Urinary bladder (tissue), 4 donors: ENCODE results near the gene DSTN. TPM values are rescaled to one million over a fixed set of nuclear protein-coding genes. Genes with fewer than 3 reads are reported as not detected.

Experiments used
- DNase-seq: peaks from one replicate; pipeline ENCODE4 v3.0.0-alpha.2; 2015; ENCODE audit errors: extremely low spot score
- H3K27ac ChIP-seq: one replicate; pipeline ENCODE4 v1.5.1; 2013; ENCODE audit warnings: low read depth, mild to moderate bottlenecking, moderate library complexity
- H3K36me3 ChIP-seq: one replicate; pipeline ENCODE4 v1.6.1; 2013; ENCODE audit warnings: mild to moderate bottlenecking, moderate library complexity; ENCODE audit not compliant: insufficient read depth
- H3K4me1 ChIP-seq: one replicate; pipeline ENCODE4 v1.6.1; 2013; ENCODE audit warnings: mild to moderate bottlenecking, moderate library complexity; ENCODE audit not compliant: insufficient read depth
- H3K4me3 ChIP-seq: one replicate; pipeline ENCODE4 v1.5.1; 2013; ENCODE audit warnings: low read depth, low read length
- WGBS: extraction: QIAGEN DNeasy Blood & Tissue Kit; methylation state at CpG from one replicate; pipeline ENCODE4 v1.1.7; 2013; 5-methylcytosine and 5-hydroxymethylcytosine counted together
- polyA plus RNA-seq: library from polyadenylated mRNA; stranded (reverse); fragments of 200-250 nt; gene quantifications from one replicate; pipeline ENCODE4 v1.2.3, GENCODE V29; 2013
- total RNA-seq: library from RNA; depleted of rRNA; stranded (reverse); fragments of >200 nt; gene quantifications from one replicate; pipeline ENCODE4 v1.2.3, GENCODE V29; 2014
- donor health status: healthy with polysubstance abuse.
- donor health status: healthy.

The DSTN gene
- total and polyA plus RNA-seq, 2 donors: 589 to 2,115 TPM

DNA sequence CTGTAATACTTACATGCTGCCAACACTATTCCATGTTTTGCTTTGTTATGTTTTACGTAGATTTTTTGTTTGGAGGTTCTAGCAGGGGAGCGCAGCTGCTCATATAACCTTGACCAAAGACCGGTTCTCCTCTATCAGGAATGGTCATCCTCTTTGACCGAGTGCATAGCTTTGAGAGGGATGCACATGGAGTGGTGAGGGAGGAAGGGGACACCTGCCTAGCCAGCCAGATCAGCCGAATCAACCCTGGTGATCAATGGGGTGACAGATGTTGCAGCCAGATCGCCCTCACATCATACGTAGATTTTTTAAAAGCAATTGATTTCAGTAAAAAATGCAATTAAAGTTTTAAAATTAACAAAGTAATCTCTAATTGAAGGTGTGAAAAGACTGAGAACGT lies 6.3 kb downstream of the DSTN start:
- Histone ChIP-seq H3K4me1 (no peaks in the 10 kb centered on the region), H3K4me3 (no peak overlapping the region), H3K36me3 (no peaks in the 10 kb centered on the region), H3K27ac (no peak overlapping the region)
- WGBS: 47% methylated on average over 8 of the region's 8 CpGs
- no peak for DNase-seq

DNA sequence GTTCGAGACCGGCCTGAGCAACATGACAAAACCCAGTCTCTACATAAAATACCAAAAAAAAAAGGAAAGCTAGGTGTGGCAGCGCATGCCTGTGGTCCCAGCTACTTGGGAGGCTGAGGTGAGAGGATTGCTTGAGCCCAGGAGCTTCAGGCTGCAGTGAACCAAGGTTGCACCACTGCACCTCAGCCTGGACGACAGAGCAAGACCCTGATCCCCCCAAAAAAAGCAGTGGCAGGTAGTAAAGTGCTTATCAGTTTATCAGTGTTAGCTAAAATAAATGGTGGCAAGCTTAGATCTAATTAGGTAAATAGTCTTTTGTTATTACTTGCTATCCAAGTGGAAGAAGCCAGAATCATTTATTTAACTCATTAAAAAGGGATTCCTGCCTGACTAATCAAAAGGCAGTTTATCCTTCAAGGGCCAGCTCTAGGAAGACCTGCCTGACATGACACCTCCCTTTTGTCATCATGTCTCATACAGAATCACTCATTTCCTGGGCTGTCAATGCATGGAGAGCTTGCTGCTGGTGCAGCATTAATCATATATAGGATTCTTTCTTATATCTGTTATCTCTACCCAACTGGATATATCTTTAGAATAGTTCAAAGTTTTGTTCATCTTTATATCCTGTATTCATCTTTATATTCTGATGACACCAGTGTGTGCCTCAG lies 9.6 kb downstream of the DSTN start:
- Histone ChIP-seq H3K4me1 (no peaks in the 10 kb centered on the region), H3K4me3 (no peak overlapping the region), H3K36me3 (no peaks in the 10 kb centered on the region), H3K27ac (no peak overlapping the region)
- WGBS: 71% methylated on average over 4 of the region's 4 CpGs
- DNase-seq: no peak

DNA sequence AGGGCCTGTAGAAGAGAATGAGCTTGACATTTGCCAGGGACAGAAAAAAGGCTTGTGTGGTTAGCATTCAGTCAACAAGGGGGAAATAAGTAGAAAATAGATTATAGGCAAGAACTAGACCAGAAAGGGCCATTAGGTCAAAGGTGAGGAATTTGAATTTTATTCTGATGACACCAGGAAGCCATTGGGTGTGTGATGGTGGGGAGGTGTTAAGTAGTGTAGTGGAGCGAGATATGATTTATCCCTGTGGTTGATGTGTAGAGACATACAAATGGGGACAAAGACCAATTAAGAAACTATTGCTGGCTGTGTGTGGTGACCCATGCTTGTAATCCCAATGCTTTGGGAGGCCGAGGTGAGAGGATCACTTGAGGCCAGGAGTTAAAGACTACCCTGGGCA lies 11.0 kb downstream of the DSTN start:
- Histone ChIP-seq H3K36me3 (no peaks in the 10 kb centered on the region), H3K4me1 (no peaks in the 10 kb centered on the region), H3K27ac (no peak overlapping the region), H3K4me3 (no peak overlapping the region)
- DNase-seq: no peak
- 84% methylated on average over 2 of the region's 2 CpGs for WGBS

DNA sequence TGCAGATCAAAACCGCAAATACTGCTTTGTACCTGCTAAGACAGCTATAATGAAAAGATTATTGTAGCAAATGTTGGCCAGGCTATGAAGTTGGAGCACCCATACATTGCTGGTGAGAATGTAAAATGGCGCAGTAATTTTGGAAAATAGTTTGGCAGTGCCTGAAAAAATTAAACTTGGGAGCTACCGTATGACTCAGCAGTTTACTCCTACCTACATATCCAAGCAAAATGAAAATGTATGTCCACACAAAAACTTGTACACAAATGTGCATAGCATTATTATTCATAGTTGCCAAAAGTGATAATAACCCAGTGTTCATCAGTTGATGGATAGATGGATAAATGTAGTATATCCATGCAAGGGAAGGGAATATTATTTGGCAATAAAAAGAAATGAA lies 13.3 kb downstream of the DSTN start:
- no peak for DNase-seq
- peaks cover 2% of the 10 kb centered on the region for H3K4me1 ChIP-seq
- no peak overlapping the region for H3K27ac ChIP-seq
- no peak overlapping the region for H3K4me3 ChIP-seq
- H3K36me3 ChIP-seq: no peaks in the 10 kb centered on the region
- 82% methylated on average over 3 of the region's 3 CpGs for WGBS

DNA sequence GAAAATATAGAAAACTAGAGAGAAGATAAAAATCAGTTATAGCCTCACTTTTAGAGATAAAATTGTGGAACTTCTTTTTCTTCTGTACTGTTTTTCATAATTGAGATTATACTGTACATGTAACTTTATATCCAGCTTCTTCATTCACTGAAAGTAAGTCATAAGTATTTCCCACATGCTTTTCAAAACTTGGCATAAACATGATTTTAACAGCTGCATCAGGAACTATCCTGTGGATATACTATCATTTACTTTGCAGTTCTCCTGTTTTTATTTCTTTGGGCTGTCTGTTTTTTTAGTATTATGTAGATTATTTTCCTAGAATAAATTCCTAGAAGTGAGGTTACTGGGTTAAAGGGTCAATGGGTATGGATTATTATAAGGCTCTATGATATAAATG lies 14.8 kb downstream of the DSTN start:
- Histone ChIP-seq H3K4me1 (peaks cover 2% of the 10 kb centered on the region), H3K4me3 (no peak overlapping the region), H3K27ac (no peak overlapping the region), H3K36me3 (no peaks in the 10 kb centered on the region)
- no peak for DNase-seq

DNA sequence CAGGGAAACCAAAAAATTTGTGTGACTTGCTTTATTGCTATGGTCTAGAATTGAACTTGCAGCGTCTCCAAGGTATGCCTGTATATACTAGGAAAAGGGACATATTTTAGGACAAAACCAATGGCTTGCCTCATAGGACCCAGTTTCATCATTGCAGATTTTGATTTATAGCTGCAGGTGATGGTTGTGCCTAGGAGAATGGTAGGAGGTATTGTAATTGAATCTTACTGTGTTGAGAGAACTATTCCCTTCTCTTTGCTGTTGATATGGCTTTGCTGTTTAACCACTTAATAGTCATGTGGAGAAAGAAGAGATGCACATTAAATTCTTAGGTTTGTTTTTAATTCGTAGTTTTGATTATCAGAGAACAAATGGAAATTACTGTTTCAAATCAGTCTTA lies 16.4 kb downstream of the DSTN start:
- Histone ChIP-seq H3K27ac (no peak overlapping the region), H3K4me1 (peaks cover 2% of the 10 kb centered on the region), H3K36me3 (no peaks in the 10 kb centered on the region), H3K4me3 (no peak overlapping the region)
- 54% methylated on average over 2 of the region's 2 CpGs for WGBS
- DNase-seq: no peak

DNA sequence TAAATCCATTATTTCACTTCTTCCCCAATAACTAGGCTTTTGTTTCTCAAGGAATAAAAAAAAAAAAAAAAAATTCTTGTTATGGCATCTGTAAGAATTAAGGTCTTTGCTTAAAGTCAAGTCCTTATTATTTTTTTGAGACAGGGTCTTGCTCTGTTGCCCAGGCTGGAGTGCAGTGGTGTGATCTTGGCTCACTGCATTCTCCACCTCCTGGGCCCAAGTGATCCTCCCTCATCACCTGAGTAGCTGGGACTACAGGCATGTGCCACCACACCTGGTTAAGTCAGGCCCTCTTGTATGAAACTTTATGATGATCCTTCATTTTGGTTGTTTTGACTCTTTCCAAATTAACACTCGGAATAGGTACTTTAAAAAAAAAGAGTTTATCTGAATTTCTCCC lies 17.3 kb downstream of the DSTN start:
- Histone ChIP-seq H3K36me3 (no peaks in the 10 kb centered on the region), H3K4me1 (peaks cover 2% of the 10 kb centered on the region), H3K27ac (no peak overlapping the region), H3K4me3 (no peak overlapping the region)
- 64% methylated on average over 1 of the region's 1 CpG for WGBS
- no peak for DNase-seq

DNA sequence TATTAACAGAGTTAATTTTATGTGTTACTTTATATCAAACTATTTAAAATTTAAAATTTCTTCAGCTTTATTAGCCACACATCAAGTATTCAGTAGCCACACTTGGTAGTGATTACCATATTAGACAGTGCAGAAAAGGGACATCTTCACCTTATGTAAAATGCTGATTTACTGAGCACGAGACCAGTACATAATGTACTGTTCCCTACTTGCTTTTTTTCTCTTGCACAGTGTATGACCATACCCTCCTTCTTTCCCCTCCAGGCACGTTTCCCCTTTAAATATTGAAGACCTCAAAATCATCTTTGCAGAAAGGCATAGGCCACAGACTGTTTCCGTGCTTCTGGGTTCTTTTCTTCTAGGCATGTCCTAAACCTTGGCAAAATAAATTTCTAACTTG lies 17.9 kb downstream of the DSTN start:
- Histone ChIP-seq H3K36me3 (no peaks in the 10 kb centered on the region), H3K4me3 (no peak overlapping the region), H3K27ac (no peak overlapping the region), H3K4me1 (peaks cover 2% of the 10 kb centered on the region)
- no peak for DNase-seq
- WGBS: 57% methylated on average over 3 of the region's 3 CpGs

DNA sequence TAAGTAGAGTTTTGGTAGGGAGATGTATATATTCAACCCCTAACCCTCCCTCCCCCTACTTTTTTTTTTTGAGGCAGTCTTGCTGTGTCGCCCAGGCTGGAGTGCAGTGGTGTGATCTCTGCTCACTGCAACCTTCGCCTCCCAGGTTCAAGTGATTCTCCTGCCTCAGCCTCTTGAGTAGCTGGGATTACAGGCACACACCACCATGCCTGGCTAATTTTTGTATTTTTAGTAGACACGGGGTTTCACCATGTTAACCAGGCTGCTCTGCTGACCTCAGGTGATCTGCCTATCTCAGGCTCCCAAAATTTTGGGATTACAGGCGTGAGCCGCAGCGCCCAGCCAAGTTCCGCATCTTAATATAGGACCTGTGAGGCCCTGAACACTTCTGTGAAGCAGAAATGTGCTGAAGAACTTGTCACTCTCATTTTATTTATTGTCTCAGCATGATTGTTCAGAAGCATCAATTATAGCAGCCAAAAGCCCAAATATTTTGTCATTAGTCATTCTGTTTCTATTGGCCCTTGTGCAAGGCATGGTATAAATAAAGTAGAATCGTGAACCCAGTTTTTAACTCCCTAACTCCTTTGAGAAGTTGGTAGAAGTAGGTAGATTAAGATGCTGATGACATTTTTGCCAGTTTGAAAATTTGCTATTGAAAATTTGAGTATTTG lies 19.4 kb downstream of the DSTN start:
- WGBS: 62% methylated on average over 8 of the region's 8 CpGs
- no peak for DNase-seq
- Histone ChIP-seq H3K4me3 (no peak overlapping the region), H3K4me1 (peaks cover 2% of the 10 kb centered on the region), H3K27ac (no peak overlapping the region), H3K36me3 (no peaks in the 10 kb centered on the region)

DNA sequence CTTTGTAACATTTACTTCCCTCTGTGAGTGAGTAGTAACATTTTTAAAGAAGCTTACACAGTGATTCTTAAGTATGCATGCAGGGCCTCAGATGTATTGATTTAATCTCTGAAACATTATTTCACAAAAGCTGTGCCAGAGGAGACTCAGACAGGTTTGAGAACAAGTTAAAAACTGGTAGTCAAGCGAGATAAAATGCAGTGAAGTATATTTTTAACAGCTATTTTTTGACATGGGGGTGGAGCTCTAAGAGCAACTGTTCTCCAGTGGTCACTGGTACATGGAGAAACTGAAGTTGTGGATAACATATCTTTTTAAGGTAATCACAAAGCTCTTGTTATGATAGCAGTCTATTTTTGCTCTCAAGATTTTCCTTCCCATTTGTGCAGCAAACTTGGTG lies 20.4 kb downstream of the DSTN start:
- Histone ChIP-seq H3K4me1 (peaks cover 2% of the 10 kb centered on the region), H3K27ac (no peak overlapping the region), H3K4me3 (no peak overlapping the region), H3K36me3 (no peaks in the 10 kb centered on the region)
- 22% methylated on average over 1 of the region's 1 CpG for WGBS
- DNase-seq: no peak

DNA sequence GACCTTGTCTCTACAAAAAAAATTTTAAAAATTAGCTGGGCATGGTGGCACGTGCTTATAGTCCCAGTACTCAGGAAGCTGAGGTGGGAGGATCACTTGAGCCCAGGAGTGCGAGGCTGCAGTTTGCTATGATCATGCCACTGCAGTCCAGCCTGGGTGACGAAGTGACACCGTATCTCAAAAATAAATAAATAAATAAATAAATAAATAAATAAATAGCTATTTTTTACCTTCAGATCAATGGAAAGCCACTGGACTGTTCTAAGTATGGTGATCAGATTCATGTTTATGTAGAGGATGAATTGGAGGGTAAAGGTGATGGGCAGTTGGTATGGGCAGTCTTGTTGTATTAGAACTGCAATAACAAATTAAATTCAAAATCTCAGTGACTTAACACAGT lies 24.0 kb downstream of the DSTN start:
- H3K4me1 ChIP-seq: no peaks in the 10 kb centered on the region

DNA sequence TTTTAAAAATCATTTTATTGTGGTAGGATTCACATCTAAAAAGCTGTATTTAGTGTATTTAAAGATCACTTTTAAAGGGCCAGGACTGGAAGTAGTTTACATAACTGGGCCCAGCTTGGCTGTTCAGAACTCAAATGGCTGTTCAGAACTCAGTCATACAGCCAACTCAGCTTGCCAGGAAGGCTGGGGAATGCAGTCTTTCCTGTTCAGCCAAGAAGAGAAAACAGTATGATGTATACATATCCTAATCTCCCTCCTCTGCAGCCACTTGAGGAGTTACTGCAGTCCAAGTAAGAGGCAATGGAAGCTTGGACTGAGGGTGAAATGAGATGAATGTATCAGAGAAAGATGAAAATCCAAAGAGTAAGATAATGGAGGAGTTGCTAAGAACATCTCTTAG lies 24.6 kb downstream of the DSTN start:
- no peaks in the 10 kb centered on the region for H3K4me1 ChIP-seq
- no peak overlapping the region for H3K4me3 ChIP-seq
- H3K36me3 ChIP-seq: no peaks in the 10 kb centered on the region
- H3K27ac ChIP-seq: no peak overlapping the region
- peak; percentile 64 for DNase-seq

More for the DNA sequence above, 24.0 kb downstream of the DSTN start:
- Histone ChIP-seq H3K4me3 (no peak overlapping the region), H3K27ac (no peak overlapping the region), H3K36me3 (no peaks in the 10 kb centered on the region)
- WGBS: 65% methylated on average over 4 of the region's 4 CpGs
- DNase-seq: no peak

DNA sequence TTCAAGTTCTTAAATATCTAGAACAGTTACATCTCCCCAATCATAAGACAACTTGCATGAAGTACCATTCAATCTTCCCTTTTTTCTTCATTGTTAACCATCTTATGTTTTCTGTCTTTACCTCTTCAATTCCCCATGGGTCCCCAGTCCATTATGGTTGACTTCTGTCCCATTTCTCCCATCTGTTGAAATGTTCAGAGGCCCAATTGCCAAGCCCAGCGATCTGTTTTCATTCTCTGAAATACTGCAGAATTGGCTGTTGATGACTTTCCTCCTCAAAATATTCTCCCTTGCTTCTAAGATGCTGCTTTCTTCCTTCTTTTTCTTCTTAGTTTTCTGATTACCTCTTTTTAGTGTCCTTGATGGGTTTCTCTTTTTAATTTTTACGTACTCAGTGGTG lies 26.0 kb downstream of the DSTN start:
- no peak for DNase-seq
- Histone ChIP-seq H3K36me3 (no peaks in the 10 kb centered on the region), H3K4me1 (no peaks in the 10 kb centered on the region), H3K27ac (no peak overlapping the region), H3K4me3 (no peak overlapping the region)
- WGBS: 68% methylated on average over 2 of the region's 2 CpGs

DNA sequence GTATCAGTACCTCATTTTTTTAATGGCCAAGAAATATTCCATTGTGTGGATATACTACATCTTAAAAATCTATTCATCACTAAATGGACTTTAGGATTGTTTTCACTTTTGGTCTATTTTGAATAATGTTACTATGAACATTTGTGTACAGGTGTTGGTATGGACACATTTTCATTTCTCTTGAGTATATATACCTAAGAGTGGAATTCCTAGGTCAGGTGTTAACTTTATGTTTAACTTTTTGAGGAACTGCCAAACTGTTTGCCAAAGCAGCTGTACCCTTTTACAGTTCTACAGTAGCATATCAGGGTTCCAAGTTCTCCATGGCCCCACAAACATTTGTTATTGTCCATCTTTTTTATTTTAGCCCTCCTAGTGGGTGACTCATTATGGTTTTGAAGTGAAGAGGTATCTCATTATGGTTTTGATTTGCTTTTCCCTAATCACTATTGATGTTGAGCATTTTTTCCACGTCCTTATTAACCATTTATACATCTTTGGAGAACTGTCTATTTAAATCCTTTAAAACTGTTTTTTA lies 28.2 kb downstream of the DSTN start:
- no peaks in the 10 kb centered on the region for H3K4me1 ChIP-seq
- no peak overlapping the region for H3K4me3 ChIP-seq
- no peak overlapping the region for H3K27ac ChIP-seq
- 67% methylated on average over 1 of the region's 1 CpG for WGBS
- peaks cover 2% of the 10 kb centered on the region for H3K36me3 ChIP-seq
- no peak for DNase-seq
